ENCODE measurements around the gene ZNF106. TPM values are rescaled to one million over a fixed set of nuclear protein-coding genes. Genes with fewer than 3 reads are reported as not detected.

The ZNF106 gene
- 21.8 and 29.2 TPM in 2 replicates for total RNA-seq (2014; rRNA removed; shearing (Covaris generic))

DNA sequence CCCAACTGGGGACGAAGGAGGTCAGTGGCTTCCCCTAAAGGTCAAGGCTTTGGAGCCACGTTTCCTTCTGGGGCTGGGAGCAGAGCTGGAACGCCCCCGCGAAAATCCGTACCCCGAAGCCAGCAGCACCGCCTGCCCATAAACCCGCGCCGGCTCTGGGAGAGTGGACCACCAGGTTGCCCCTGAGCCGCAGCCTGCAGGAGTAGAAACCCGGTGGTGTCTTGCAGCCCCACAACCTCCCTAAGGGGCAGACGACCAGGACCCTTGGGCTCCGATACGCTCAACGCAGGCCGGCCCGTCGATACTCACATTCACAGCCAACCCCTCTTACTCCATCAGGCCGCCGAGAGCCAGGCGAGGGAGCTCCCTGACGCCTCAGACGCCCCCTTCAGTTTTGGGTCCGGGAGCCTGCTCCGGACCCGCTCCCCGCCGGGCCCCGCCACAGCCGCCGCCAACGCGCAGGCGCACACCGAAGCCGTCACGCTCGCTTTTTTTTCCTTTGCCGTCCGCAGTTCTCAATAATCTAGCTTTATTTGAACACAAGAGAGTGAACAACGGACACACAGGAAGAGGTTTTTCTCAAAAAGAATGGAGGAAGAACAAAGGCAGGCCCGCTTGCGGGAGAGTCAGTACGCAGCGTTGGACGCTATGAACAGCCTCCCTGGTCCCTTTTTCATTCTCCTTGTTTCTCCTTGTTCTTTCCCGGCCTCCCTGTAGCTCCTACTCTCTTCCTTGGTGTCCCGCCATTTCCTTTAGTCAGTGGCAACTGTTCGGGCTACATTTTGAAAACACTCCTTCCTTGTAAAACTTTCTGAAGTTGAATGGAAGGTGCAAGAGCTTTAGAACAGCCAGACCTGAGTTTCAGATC, at the start of gene ZNF106:
Gene ZNF106, minus strand, starts transcription at position 471 of the 868 bp plus-strand sequence. CDS start 18,852 bp downstream, outside the sequence.
- no peaks in the 10 kb centered on the region for H3K36me3 ChIP-seq (replicated peaks; ENCODE audit: control insufficient read depth, insufficient read depth, low read length)
- H3K4me3 ChIP-seq (ENCODE audit: insufficient read depth, low read depth, low read length) = peak within 1 kb of the TSS; percentile 92
- no peaks in the 10 kb centered on the region for H3K27me3 ChIP-seq (ENCODE audit: control insufficient read depth, insufficient read depth, low read length)
- DNase-seq = peak; percentile 96

- Histone ChIP-seq H3K4me3 (ENCODE audit: insufficient read depth, low read depth, low read length) (no peak overlapping the region), H3K27me3 (ENCODE audit: control insufficient read depth, insufficient read depth, low read length) (no peaks in the 10 kb centered on the region), H3K36me3 (replicated peaks; ENCODE audit: control insufficient read depth, insufficient read depth, low read length) (peaks cover 1% of the 10 kb centered on the region)
- DNase-seq = no peak
These were observed 42.3 kb upstream of the ZNF106 start for GRCh38 chr15:42533246-42533645.

GRCh38 chr15:42528970-42529369, 38.0 kb upstream of the ZNF106 start:
- Histone ChIP-seq H3K27me3 (ENCODE audit: control insufficient read depth, insufficient read depth, low read length) (no peaks in the 10 kb centered on the region), H3K4me3 (ENCODE audit: insufficient read depth, low read depth, low read length) (no peak overlapping the region), H3K36me3 (replicated peaks; ENCODE audit: control insufficient read depth, insufficient read depth, low read length) (peaks cover 1% of the 10 kb centered on the region)
- DNase-seq = no peak

GRCh38 chr15:42523331-42523730, 32.4 kb upstream of the ZNF106 start:
- Histone ChIP-seq H3K36me3 (replicated peaks; ENCODE audit: control insufficient read depth, insufficient read depth, low read length) (no peaks in the 10 kb centered on the region; the same call in 1 of the 2 replicates), H3K4me3 (ENCODE audit: insufficient read depth, low read depth, low read length) (no peak overlapping the region), H3K27me3 (ENCODE audit: control insufficient read depth, insufficient read depth, low read length) (no peaks in the 10 kb centered on the region)
- DNase-seq = no peak

DNA sequence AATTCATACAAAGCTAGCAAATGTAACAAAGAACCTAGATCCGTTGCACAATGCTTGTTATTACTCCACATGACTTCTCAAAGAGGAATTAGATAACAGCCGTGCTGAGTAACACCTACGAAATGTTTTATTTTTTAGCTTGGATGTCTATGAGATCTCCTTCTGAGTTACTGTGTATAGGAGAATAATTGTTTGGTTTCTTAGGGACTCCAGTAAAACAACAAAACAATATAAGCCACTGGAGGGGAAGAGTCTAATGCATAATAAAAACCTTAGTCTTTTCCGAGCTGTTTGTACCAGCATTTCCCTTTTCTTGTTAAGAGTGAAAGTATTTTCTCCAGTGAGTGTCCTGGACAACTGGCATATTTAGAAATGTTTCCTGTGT, 20.1 kb upstream of the ZNF106 start:
- no peaks in the 10 kb centered on the region for H3K27me3 ChIP-seq (ENCODE audit: control insufficient read depth, insufficient read depth, low read length)
- no peak for DNase-seq
- no peak overlapping the region for H3K4me3 ChIP-seq (ENCODE audit: insufficient read depth, low read depth, low read length)
- H3K36me3 ChIP-seq (replicated peaks; ENCODE audit: control insufficient read depth, insufficient read depth, low read length) = peaks cover 1% of the 10 kb centered on the region; the same call in 1 of the 2 replicates

- no peaks in the 10 kb centered on the region; the same call in 1 of the 2 replicates for H3K36me3 ChIP-seq (replicated peaks; ENCODE audit: control insufficient read depth, insufficient read depth, low read length)
- no peak for DNase-seq
- no peak overlapping the region for H3K4me3 ChIP-seq (ENCODE audit: insufficient read depth, low read depth, low read length)
- H3K27me3 ChIP-seq (ENCODE audit: control insufficient read depth, insufficient read depth, low read length) = no peaks in the 10 kb centered on the region
These were observed 19.5 kb upstream of the ZNF106 start for GRCh38 chr15:42510258-42511006.

DNA sequence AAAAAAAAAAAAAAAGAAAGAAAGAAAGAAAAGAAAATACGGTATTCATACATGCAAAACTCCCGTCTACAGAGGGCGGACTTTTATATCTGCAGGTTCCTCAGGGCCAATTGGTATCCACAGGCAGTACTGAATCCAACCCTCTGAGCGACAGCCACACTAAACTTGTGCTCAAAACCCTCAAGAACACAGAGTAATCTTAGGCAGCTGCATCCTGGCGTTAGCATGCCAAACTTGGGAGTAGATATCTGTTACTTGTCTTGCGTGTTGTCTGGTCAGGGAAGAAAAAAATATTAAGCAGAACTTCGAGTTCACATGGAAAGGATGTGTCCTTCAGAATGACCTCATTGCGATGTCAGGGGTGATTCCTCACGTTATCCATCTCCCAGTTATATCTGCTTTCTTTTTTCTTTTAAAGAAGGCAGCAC, 17.3 kb upstream of the ZNF106 start:
- H3K4me3 ChIP-seq (ENCODE audit: insufficient read depth, low read depth, low read length) = no peak overlapping the region
- no peaks in the 10 kb centered on the region for H3K36me3 ChIP-seq (replicated peaks; ENCODE audit: control insufficient read depth, insufficient read depth, low read length)
- DNase-seq = no peak
- no peaks in the 10 kb centered on the region for H3K27me3 ChIP-seq (ENCODE audit: control insufficient read depth, insufficient read depth, low read length)

GRCh38 chr15:42507514-42507913, 16.6 kb upstream of the ZNF106 start:
- no peaks in the 10 kb centered on the region for H3K27me3 ChIP-seq (ENCODE audit: control insufficient read depth, insufficient read depth, low read length)
- no peaks in the 10 kb centered on the region for H3K36me3 ChIP-seq (replicated peaks; ENCODE audit: control insufficient read depth, insufficient read depth, low read length)
- no peak for DNase-seq
- no peak overlapping the region for H3K4me3 ChIP-seq (ENCODE audit: insufficient read depth, low read depth, low read length)

DNA sequence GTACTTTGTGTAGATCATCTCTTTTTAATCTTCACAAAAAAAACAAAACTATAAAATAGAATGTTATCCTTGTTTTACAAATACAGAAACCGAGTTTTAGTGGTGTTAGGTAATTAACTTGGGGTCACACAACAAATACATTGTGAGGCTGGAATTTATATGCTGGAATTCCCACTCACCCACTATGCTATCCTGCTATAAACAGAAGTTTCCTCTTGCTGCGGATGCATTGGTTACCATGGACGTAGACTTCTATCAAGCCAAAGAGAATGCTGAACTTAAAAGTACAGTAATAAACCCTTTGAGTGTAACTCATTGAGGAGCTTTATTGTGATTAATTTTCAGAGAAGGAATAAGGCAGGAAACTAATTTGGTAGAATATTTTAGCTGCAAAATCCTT, 13.7 kb upstream of the ZNF106 start:
- no peak overlapping the region for H3K4me3 ChIP-seq (ENCODE audit: insufficient read depth, low read depth, low read length)
- H3K36me3 ChIP-seq (replicated peaks; ENCODE audit: control insufficient read depth, insufficient read depth, low read length) = no peaks in the 10 kb centered on the region
- no peak for DNase-seq
- no peaks in the 10 kb centered on the region for H3K27me3 ChIP-seq (ENCODE audit: control insufficient read depth, insufficient read depth, low read length)

- Histone ChIP-seq H3K36me3 (replicated peaks; ENCODE audit: control insufficient read depth, insufficient read depth, low read length) (no peaks in the 10 kb centered on the region), H3K4me3 (ENCODE audit: insufficient read depth, low read depth, low read length) (no peak overlapping the region), H3K27me3 (ENCODE audit: control insufficient read depth, insufficient read depth, low read length) (no peaks in the 10 kb centered on the region)
- DNase-seq = no peak
These were observed 12.9 kb upstream of the ZNF106 start for GRCh38 chr15:42503825-42504224.

DNA sequence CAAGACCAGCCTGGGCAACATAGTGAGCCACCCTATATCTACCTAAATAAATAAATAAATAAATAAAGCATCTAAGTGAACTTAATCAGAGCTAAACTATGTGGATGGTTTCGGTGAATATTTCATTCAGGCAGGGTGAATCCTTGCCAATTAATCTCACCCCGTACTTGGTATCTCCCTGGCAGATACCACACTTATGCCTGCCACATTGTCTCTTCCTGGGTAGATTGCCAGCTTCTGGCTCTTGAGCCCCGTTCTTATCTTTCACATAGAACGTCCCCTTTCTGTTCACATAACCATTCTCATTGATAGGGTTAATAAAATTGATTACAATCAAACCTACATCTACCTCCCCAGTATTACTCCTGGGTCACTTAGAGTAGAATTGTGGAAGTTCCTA, 11.5 kb upstream of the ZNF106 start:
- no peak for DNase-seq

GRCh38 chr15:42499858-42500609, 9.1 kb upstream of the ZNF106 start:
- DNase-seq = no peak
- H3K27me3 ChIP-seq (ENCODE audit: control insufficient read depth, insufficient read depth, low read length) = no peaks in the 10 kb centered on the region
- H3K4me3 ChIP-seq (ENCODE audit: insufficient read depth, low read depth, low read length) = no peak overlapping the region
- H3K36me3 ChIP-seq (replicated peaks; ENCODE audit: control insufficient read depth, insufficient read depth, low read length) = no peaks in the 10 kb centered on the region

More for the DNA sequence above, 11.5 kb upstream of the ZNF106 start:
- Histone ChIP-seq H3K4me3 (ENCODE audit: insufficient read depth, low read depth, low read length) (no peak overlapping the region), H3K27me3 (ENCODE audit: control insufficient read depth, insufficient read depth, low read length) (no peaks in the 10 kb centered on the region), H3K36me3 (replicated peaks; ENCODE audit: control insufficient read depth, insufficient read depth, low read length) (no peaks in the 10 kb centered on the region)

DNA sequence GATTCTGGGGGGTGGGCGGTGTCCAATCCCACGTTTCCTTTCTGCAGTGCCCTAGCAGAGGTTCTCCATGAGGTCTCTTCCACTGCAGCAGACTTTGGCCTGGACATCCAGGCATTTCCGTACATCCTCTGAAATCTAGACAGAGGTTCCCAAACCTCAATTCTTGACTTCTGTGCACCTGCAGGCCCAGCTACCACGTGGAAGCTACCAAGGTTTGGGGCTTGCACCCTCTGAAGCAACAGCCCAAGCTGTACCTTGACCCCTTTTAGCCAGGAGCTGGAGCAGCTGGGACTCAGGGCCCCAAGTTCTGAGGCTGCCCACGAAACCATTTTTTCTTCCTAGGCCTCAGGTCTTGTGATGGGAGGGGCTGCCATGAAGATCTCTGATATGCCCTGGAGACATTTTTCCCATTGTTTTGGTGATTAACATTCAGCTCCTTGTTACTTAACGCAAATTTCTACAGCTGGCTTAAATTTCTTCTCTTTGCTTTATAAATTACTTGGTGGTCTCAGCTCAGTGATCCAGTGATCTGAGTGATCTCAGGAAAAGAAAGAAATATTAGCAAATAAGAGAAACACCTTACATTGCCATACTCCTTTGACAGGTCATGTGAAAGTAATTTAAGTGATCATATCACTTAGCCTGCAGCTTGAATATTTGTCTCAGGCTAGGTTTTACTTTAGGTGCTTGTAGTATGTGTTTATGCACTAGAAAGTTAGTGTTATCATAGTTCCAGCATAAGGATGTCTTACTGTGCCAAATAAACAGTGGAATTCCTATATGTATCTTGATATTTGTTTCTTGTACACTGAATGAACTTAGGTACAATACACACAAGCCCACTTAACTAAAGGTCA, 7.5 kb upstream of the ZNF106 start:
- DNase-seq = no peak
- Histone ChIP-seq H3K27me3 (ENCODE audit: control insufficient read depth, insufficient read depth, low read length) (no peaks in the 10 kb centered on the region), H3K36me3 (replicated peaks; ENCODE audit: control insufficient read depth, insufficient read depth, low read length) (no peaks in the 10 kb centered on the region), H3K4me3 (ENCODE audit: insufficient read depth, low read depth, low read length) (no peak overlapping the region)
